ENCODE measurements around the gene SLC2A1.
"Not testable (repeated sequence)": the region's sequence is repeated elsewhere in the genome, so short reads cannot be mapped to it uniquely, and the experiment has no call there.

- TF ChIP-seq CTCF, POLR2A (IDR thresholded peaks at IDR 0.05): not testable (repeated sequence)
Observed at GRCh38 chr1:42919651-42920050, 39.0 kb downstream of the SLC2A1 start.

All from lower leg skin (tissue), 3 donors.